HepG2 (cell line): ENCODE data around the gene DNMBP. TPM values are rescaled to one million over a fixed set of nuclear protein-coding genes. Genes with fewer than 3 reads are reported as not detected.
A peak's percentile ranks its signal among the peaks of the same experiment; 100 is the strongest.

Source experiments
- BHLHE40 ChIP-seq: IDR thresholded peaks from 2 replicates; pipeline ENCODE4 v1.6.1; 2011; ENCODE audit warnings: low read length, improper control_type of control experiment
- CBFB ChIP-seq: sonication (generic); formaldehyde crosslinking; IDR thresholded peaks from 2 replicates; pipeline ENCODE4 v1.4.0; 2020; ENCODE audit warnings: missing genetic modification reagents
- CERS6 ChIP-seq: sonication (generic); formaldehyde crosslinking; IDR thresholded peaks from 2 replicates; pipeline ENCODE4 v1.5.0; 2020; ENCODE audit warnings: missing genetic modification reagents
- CREB3 ChIP-seq: sonication (generic); formaldehyde crosslinking; IDR thresholded peaks from 2 replicates; pipeline ENCODE4 v1.5.0; 2020; ENCODE audit warnings: missing genetic modification reagents
- FOXJ3 ChIP-seq: sonication (generic); formaldehyde crosslinking; IDR thresholded peaks from 2 replicates; pipeline ENCODE4 v1.4.0; 2020; ENCODE audit warnings: missing genetic modification reagents, mild to moderate bottlenecking, borderline replicate concordance
- FOXK2 ChIP-seq: fragments of 450-650 bp; IDR thresholded peaks from 2 replicates; pipeline ENCODE4 v1.6.1; 2016
- FOXM1 ChIP-seq: sonication (generic); formaldehyde crosslinking; IDR thresholded peaks from 2 replicates; pipeline ENCODE4 v1.5.0; 2020; ENCODE audit warnings: missing genetic modification reagents
- HMGA1 ChIP-seq: sonication (generic); formaldehyde crosslinking; conservative IDR thresholded peaks from 2 replicates; pipeline ENCODE4 v1.4.0; 2020; ENCODE audit warnings: missing genetic modification reagents
- JDP2 ChIP-seq: sonication (generic); formaldehyde crosslinking; IDR thresholded peaks from 2 replicates; pipeline ENCODE4 v1.8.1; 2022; ENCODE audit warnings: missing genetic modification reagents, borderline replicate concordance
- KAT2B ChIP-seq: fragments of 150-350 bp; IDR thresholded peaks from 2 replicates; pipeline ENCODE4 v1.6.1; 2014; ENCODE audit warnings: low read depth, low read length, borderline replicate concordance
- KLF16 ChIP-seq, 2 experiments: sonication (generic) in 1 of 2; formaldehyde crosslinking in 1 of 2; IDR thresholded peaks; 2 replicates each; pipeline versions ENCODE4 v1.6.1 to v1.8.0; 2016 to 2023; ENCODE audit warnings: missing genetic modification reagents in 2 of 2, missing compliant biosample characterization in 1 of 2
- MAFG ChIP-seq: sonication (generic); formaldehyde crosslinking; IDR thresholded peaks from 2 replicates; pipeline ENCODE4 v1.5.1; 2020; ENCODE audit warnings: mild to moderate bottlenecking, missing genetic modification reagents
- NBN ChIP-seq: fragments of 450-650 bp; conservative IDR thresholded peaks from 2 replicates; pipeline ENCODE4 v1.6.1; 2017
- NFE2 ChIP-seq: sonication (generic); formaldehyde crosslinking; IDR thresholded peaks from 2 replicates; pipeline ENCODE4 v1.4.0; 2020; ENCODE audit warnings: missing genetic modification reagents
- NFKB2 ChIP-seq: sonication (generic); formaldehyde crosslinking; IDR thresholded peaks from 2 replicates; pipeline ENCODE4 v1.4.0; 2020; ENCODE audit warnings: missing genetic modification reagents, borderline replicate concordance
- NFKBIZ ChIP-seq: IDR thresholded peaks from 2 replicates; pipeline ENCODE4 v1.6.1; 2018; ENCODE audit warnings: missing genetic modification reagents, missing compliant biosample characterization
- NPAS2 ChIP-seq: sonication (generic); formaldehyde crosslinking; IDR thresholded peaks from 2 replicates; pipeline ENCODE4 v1.8.0; 2022; ENCODE audit warnings: mild to moderate bottlenecking, missing genetic modification reagents, borderline replicate concordance
- PITX1 ChIP-seq: sonication (generic); formaldehyde crosslinking; IDR thresholded peaks from 2 replicates; pipeline ENCODE4 v1.5.1; 2020; ENCODE audit warnings: mild to moderate bottlenecking, missing genetic modification reagents
- PLSCR1 ChIP-seq: sonication (generic); formaldehyde crosslinking; IDR thresholded peaks from 2 replicates; pipeline ENCODE4 v1.5.0; 2020; ENCODE audit warnings: missing genetic modification reagents, mild to moderate bottlenecking, borderline replicate concordance
- SUZ12 ChIP-seq: fragments of 150-350 bp; IDR thresholded peaks from 2 replicates; pipeline ENCODE4 v1.6.1; 2014; ENCODE audit warnings: low read depth, low read length
- TGIF2 ChIP-seq: IDR thresholded peaks from 2 replicates; pipeline ENCODE4 v1.6.1; 2016; ENCODE audit warnings: control low read depth, missing compliant biosample characterization
- ZFY ChIP-seq: sonication (generic); formaldehyde crosslinking; IDR thresholded peaks from 2 replicates; pipeline ENCODE4 v1.4.0; 2020; ENCODE audit warnings: missing genetic modification reagents
- ZMYM4 ChIP-seq: sonication (generic); formaldehyde crosslinking; IDR thresholded peaks from 2 replicates; pipeline ENCODE4 v1.8.1; 2023; ENCODE audit warnings: mild to moderate bottlenecking, missing genetic modification reagents
- ZNF230 ChIP-seq: sonication (generic); formaldehyde crosslinking; IDR thresholded peaks from 2 replicates; pipeline ENCODE4 v1.4.0; 2020; ENCODE audit warnings: mild to moderate bottlenecking, missing genetic modification reagents
- ZNF331 ChIP-seq: sonication (generic); formaldehyde crosslinking; IDR thresholded peaks from 2 replicates; pipeline ENCODE4 v1.4.0; 2020; ENCODE audit warnings: missing genetic modification reagents
- ZNF432 ChIP-seq: sonication (generic); formaldehyde crosslinking; IDR thresholded peaks from 2 replicates; pipeline ENCODE4 v1.5.0; 2020; ENCODE audit warnings: missing genetic modification reagents, mild to moderate bottlenecking, borderline replicate concordance
- ZNF605 ChIP-seq: sonication (generic); formaldehyde crosslinking; IDR thresholded peaks from 2 replicates; pipeline ENCODE4 v1.8.0; 2022; ENCODE audit warnings: mild to moderate bottlenecking, missing genetic modification reagents
- ZNF7 ChIP-seq: IDR thresholded peaks from 2 replicates; pipeline ENCODE4 v1.6.1; 2016; ENCODE audit warnings: missing biosample characterization, missing genetic modification reagents
- ZNF761 ChIP-seq: sonication (generic); formaldehyde crosslinking; conservative IDR thresholded peaks from 2 replicates; pipeline ENCODE4 v1.4.0; 2020; ENCODE audit warnings: mild to moderate bottlenecking, missing genetic modification reagents
- polyA plus RNA-seq, 8 experiments: library from polyadenylated mRNA; depleted of rRNA in 3 of 8; stranded (reverse) in 7 of 8; unstranded in 1 of 8; fragments of >200 nt; fragmentation: Illumina TruSeq in 4 of 8; extraction: Trizol in 4 of 8; gene quantifications; 2 replicates each; pipeline versions ENCODE4 v1.2.1 to v1.2.3, GENCODE V29; 2011 to 2016; ENCODE audit warnings: low read depth in 4 of 8, missing spikeins in 1 of 8, mixed read lengths in 1 of 8; ENCODE audit not compliant: insufficient read depth in 1 of 8
- total RNA-seq, 5 experiments: library from RNA; depleted of rRNA; stranded (reverse); fragments of >200 nt; fragmentation: Illumina TruSeq; extraction: Trizol; gene quantifications; 2 replicates each; pipeline ENCODE4 v1.2.3, GENCODE V29; 2016; ENCODE audit warnings: low read depth in 1 of 5

Gene DNMBP
- total and polyA plus RNA-seq, 2 of the 13 experiments (the other 11 are each of a cell fraction or from before 2014, with no cell fraction given): 3.6 to 6.3 TPM

- TF ChIP-seq TGIF2 (CRISPR knock-in tag) (no peak), MAFG (CRISPR knock-in tag) (no peak), NFKBIZ (no peak), ZNF761 (CRISPR knock-in tag) (no peak), PITX1 (0 out of 2 replicates have a peak, but pooled peaks have one; percentile 17), ZNF7 (CRISPR knock-in tag) (no peak), CBFB (CRISPR knock-in tag) (no peak), NFKB2 (CRISPR knock-in tag) (no peak), FOXJ3 (CRISPR knock-in tag) (no peak), JDP2 (no peak), CERS6 (CRISPR knock-in tag) (no peak), SUZ12 (no peak), ZNF605 (CRISPR knock-in tag) (no peak), KAT2B (no peak), FOXM1 (CRISPR knock-in tag) (no peak), FOXK2 (no peak), CREB3 (CRISPR knock-in tag) (no peak), ZMYM4 (CRISPR knock-in tag) (no peak), ZNF230 (CRISPR knock-in tag) (no peak), PLSCR1 (CRISPR knock-in tag) (no peak), NFE2 (CRISPR knock-in tag) (no peak), HMGA1 (CRISPR knock-in tag) (no peak), NBN (no peak), NPAS2 (CRISPR knock-in tag) (no peak), ZNF331 (CRISPR knock-in tag) (no peak), KLF16 (CRISPR knock-in tag; IDR thresholded peaks at IDR 0.05) (no peak), ZFY (0 out of 2 replicates have a peak, but pooled peaks have one; percentile 15), ZNF432 (CRISPR knock-in tag) (no peak), BHLHE40 (no peak)
Observed at GRCh38 chr10:100046021-100046486, 36.3 kb upstream of the DNMBP start (continued).
